HG03159 (cell line): ENCODE results near the gene TEX36.
"Not testable (repeated sequence)": the region's sequence is repeated elsewhere in the genome, so short reads cannot be mapped to it uniquely, and the experiment has no call there.

ENCODE experiments used
- ATAC-seq: cut with Tn5 transposase; IDR thresholded peaks from one replicate; pipeline ENCODE4 v1.9.1; 2021; ENCODE audit warnings: mild to moderate bottlenecking, moderate library complexity; ENCODE audit not compliant: unreplicated experiment

TEX36 gene

GRCh38 chr10:125683063-125683462 is at the start of gene TEX36:
Gene TEX36, minus strand, starts transcription at chr10:125683163. Its CDS starts 174 bp downstream, at chr10:125682989.
- no peak for ATAC-seq

- no peak for ATAC-seq
Measured at GRCh38 chr10:125727436-125727835, 44.5 kb upstream of the TEX36 start.

- no peak for ATAC-seq
Measured at GRCh38 chr10:125726914-125727313, 44.0 kb upstream of the TEX36 start.

GRCh38 chr10:125722811-125723210 is 39.8 kb upstream of the TEX36 start:
- ATAC-seq: no peak

GRCh38 chr10:125721035-125721434 is 38.1 kb upstream of the TEX36 start:
- ATAC-seq: peak; percentile 35

GRCh38 chr10:125720002-125720382 is 37.0 kb upstream of the TEX36 start:
- ATAC-seq: no peak

GRCh38 chr10:125719173-125720001 is 36.4 kb upstream of the TEX36 start, which contains the start of gene EDRF1:
Gene EDRF1, plus strand, starts transcription at chr10:125719709. Its CDS starts 99 bp downstream, at chr10:125719808.
- peak; percentile 91 for ATAC-seq

- not testable (repeated sequence) for ATAC-seq
Measured at GRCh38 chr10:125714728-125715127, 31.8 kb upstream of the TEX36 start.

- ATAC-seq: no peak
Measured at GRCh38 chr10:125711110-125711750, 28.3 kb upstream of the TEX36 start.

GRCh38 chr10:125709553-125710474 is 26.9 kb upstream of the TEX36 start:
- no peak for ATAC-seq

GRCh38 chr10:125708971-125709503 is 26.1 kb upstream of the TEX36 start:
- ATAC-seq: no peak

GRCh38 chr10:125707541-125708468 is 24.8 kb upstream of the TEX36 start:
- peak; percentile 70 for ATAC-seq

- no peak for ATAC-seq
Measured at GRCh38 chr10:125700355-125700911, 17.5 kb upstream of the TEX36 start.

GRCh38 chr10:125699562-125700143 is 16.7 kb upstream of the TEX36 start:
- no peak for ATAC-seq

GRCh38 chr10:125698481-125698998 is 15.6 kb upstream of the TEX36 start:
- no peak for ATAC-seq

- not testable (repeated sequence) for ATAC-seq
Measured at GRCh38 chr10:125696884-125697283, 13.9 kb upstream of the TEX36 start.

- ATAC-seq: no peak
Measured at GRCh38 chr10:125694883-125695282, 11.9 kb upstream of the TEX36 start.

GRCh38 chr10:125693524-125693847 is 10.5 kb upstream of the TEX36 start:
- ATAC-seq: no peak
